Astrocyte (in vitro differentiated cells and primary cell): ENCODE data around the gene SLC5A2. TPM values are rescaled to one million over a fixed set of nuclear protein-coding genes. Genes with fewer than 3 reads are reported as not detected.
A peak's percentile ranks its signal among the peaks of the same experiment; 100 is the strongest.

Experiments
- DNase-seq: peaks from one replicate; pipeline ENCODE4 v3.0.0-alpha.2; 2010; ENCODE audit warnings: low read depth
- FAIRE-seq: peaks from 2 replicates; lab custom pipeline; 2011; peaks lifted over from hg19 to GRCh38; lab: Jason Lieb, UNC
- H2AFZ ChIP-seq: 2 replicates; pipeline ENCODE4 v1.6.0; 2012; ENCODE audit warnings: low read depth, low read length, inconsistent platforms
- H3K27ac ChIP-seq: 2 replicates; pipeline ENCODE4 v1.5.1; 2011; ENCODE audit warnings: low read depth, low read length, inconsistent platforms
- H3K27me3 ChIP-seq: 2 replicates; pipeline ENCODE4 v1.6.0; 2011; ENCODE audit warnings: low read length, inconsistent platforms; ENCODE audit not compliant: insufficient read depth
- H3K36me3 ChIP-seq: 2 replicates; pipeline ENCODE4 v1.5.1; 2011; ENCODE audit warnings: low read length, inconsistent platforms; ENCODE audit not compliant: insufficient read depth
- H3K4me1 ChIP-seq: 2 replicates; pipeline ENCODE4 v1.5.1; 2011; ENCODE audit warnings: low read length, inconsistent platforms; ENCODE audit not compliant: insufficient read depth
- H3K4me2 ChIP-seq: 2 replicates; pipeline ENCODE4 v1.6.0; 2012; ENCODE audit warnings: low read length, inconsistent platforms
- H3K4me3 ChIP-seq: 2 replicates; pipeline ENCODE4 v1.5.1; 2011; ENCODE audit warnings: low read depth, mild to moderate bottlenecking, low read length, inconsistent platforms; ENCODE audit not compliant: insufficient read depth
- H3K79me2 ChIP-seq: 2 replicates; pipeline ENCODE4 v1.6.0; 2012; ENCODE audit warnings: mild to moderate bottlenecking, low read length, inconsistent platforms; ENCODE audit not compliant: insufficient read depth
- H3K9ac ChIP-seq: 2 replicates; pipeline ENCODE4 v1.6.0; 2012; ENCODE audit warnings: mild to moderate bottlenecking, low read length, inconsistent platforms
- H3K9me3 ChIP-seq: 2 replicates; pipeline ENCODE4 v1.5.1; 2012; ENCODE audit warnings: low read depth, mild to moderate bottlenecking, low read length, inconsistent platforms; ENCODE audit not compliant: insufficient read depth
- H4K20me1 ChIP-seq: 2 replicates; pipeline ENCODE4 v1.6.0; 2012; ENCODE audit warnings: low read length, inconsistent platforms; ENCODE audit not compliant: insufficient read depth
- H3K27ac Mint-ChIP-seq: one replicate; pipeline ENCODE4 v1.8.0; 2021; ENCODE audit warnings: mild to moderate bottlenecking, mixed read lengths; ENCODE audit not compliant: unreplicated experiment
- H3K27me3 Mint-ChIP-seq: one replicate; pipeline ENCODE4 v1.8.0; 2021; ENCODE audit warnings: low read depth, mixed read lengths; ENCODE audit not compliant: unreplicated experiment
- H3K36me3 Mint-ChIP-seq: one replicate; pipeline ENCODE4 v1.8.0; 2021; ENCODE audit warnings: low read depth, mixed read lengths; ENCODE audit not compliant: unreplicated experiment
- H3K4me1 Mint-ChIP-seq: one replicate; pipeline ENCODE4 v1.8.0; 2021; ENCODE audit warnings: low read depth, mixed read lengths; ENCODE audit not compliant: unreplicated experiment
- H3K4me3 Mint-ChIP-seq: one replicate; pipeline ENCODE4 v1.8.0; 2021; ENCODE audit warnings: mild to moderate bottlenecking, moderate library complexity, mixed read lengths; ENCODE audit not compliant: unreplicated experiment
- H3K9me3 Mint-ChIP-seq: one replicate; pipeline ENCODE4 v1.8.0; 2021; ENCODE audit warnings: mild to moderate bottlenecking, mixed read lengths; ENCODE audit not compliant: unreplicated experiment
- CTCF ChIP-seq: IDR thresholded peaks from 2 replicates; pipeline ENCODE4 v1.5.1; 2011; ENCODE audit warnings: low read depth, mild to moderate bottlenecking, inconsistent platforms, low read length, moderate library complexity; ENCODE audit not compliant: insufficient read depth
- EZH2 ChIP-seq: IDR thresholded peaks from 2 replicates; pipeline ENCODE4 v1.6.1; 2012; ENCODE audit warnings: mild to moderate bottlenecking, low read length, inconsistent platforms; ENCODE audit not compliant: insufficient read depth
- total RNA-seq: library from RNA; stranded (reverse); gene quantifications from 2 replicates; pipeline ENCODE4 v1.2.1, GENCODE V29; 2021

SLC5A2 gene
- total RNA-seq, 1 donor from 2014 or later: not detected

GRCh38 chr16:31487071-31487719, 4.3 kb downstream of the SLC5A2 start:
- H3K36me3 ChIP-seq: no peaks in the 10 kb centered on the region
- H3K9me3 ChIP-seq: no peaks in the 10 kb centered on the region
- Mint-ChIP-seq H3K9me3 (peaks cover 2% of the 10 kb centered on the region), H3K27me3 (peaks cover 37% of the 10 kb centered on the region), H3K4me1 (no peaks in the 10 kb centered on the region), H3K27ac (no peak overlapping the region), H3K36me3 (peaks cover 9% of the 10 kb centered on the region), H3K4me3 (peak overlapping the region; percentile 76)
- no peaks in the 10 kb centered on the region for H3K79me2 ChIP-seq
- H3K27ac ChIP-seq: no peak overlapping the region
- FAIRE-seq (no peak), DNase-seq (no peak)
- peaks cover 21% of the 10 kb centered on the region for H3K4me1 ChIP-seq
- H3K9ac ChIP-seq: peak overlapping the region; percentile 31
- TF ChIP-seq CTCF (no peak), EZH2 (no peak)
- no peaks in the 10 kb centered on the region for H4K20me1 ChIP-seq
- peaks cover 18% of the 10 kb centered on the region for H3K27me3 ChIP-seq
- peak overlapping the region; percentile 44 for H3K4me3 ChIP-seq
- peak overlapping the region; percentile 66 for H2AFZ ChIP-seq
- peak overlapping the region; percentile 89 for H3K4me2 ChIP-seq

- H3K36me3 ChIP-seq: no peaks in the 10 kb centered on the region
- H3K27me3 ChIP-seq: peaks cover 18% of the 10 kb centered on the region
- no peaks in the 10 kb centered on the region for H3K9me3 ChIP-seq
- TF ChIP-seq EZH2: peak; percentile 97
- no peak for TF ChIP-seq CTCF
- Mint-ChIP-seq H3K27me3 (peaks cover 37% of the 10 kb centered on the region), H3K4me1 (no peaks in the 10 kb centered on the region), H3K36me3 (peaks cover 13% of the 10 kb centered on the region), H3K9me3 (peaks cover 2% of the 10 kb centered on the region), H3K4me3 (peak overlapping the region; percentile 76), H3K27ac (no peak overlapping the region)
- FAIRE-seq (no peak), DNase-seq (no peak)
- peak overlapping the region; percentile 44 for H3K4me3 ChIP-seq
- peak overlapping the region; percentile 89 for H3K4me2 ChIP-seq
- peak overlapping the region; percentile 31 for H3K9ac ChIP-seq
- peak overlapping the region; percentile 66 for H2AFZ ChIP-seq
- no peak overlapping the region for H3K27ac ChIP-seq
- no peaks in the 10 kb centered on the region for H4K20me1 ChIP-seq
- H3K4me1 ChIP-seq: peaks cover 21% of the 10 kb centered on the region
- no peaks in the 10 kb centered on the region for H3K79me2 ChIP-seq
Measured at GRCh38 chr16:31487720-31488467, 5.0 kb downstream of the SLC5A2 start.
